Vagina (tissue), 2 donors: ENCODE data around the gene ATP6V0E1.

Source experiments
- POLR2AphosphoS5 ChIP-seq, 2 donors: sonication (generic); formaldehyde crosslinking; IDR thresholded peaks; one replicate each; pipeline ENCODE4 v1.9.0; 2017; ENCODE audit warnings: antibody characterized with exemption in 2 of 2, mild to moderate bottlenecking in 2 of 2, low read depth in 1 of 2; ENCODE audit not compliant: insufficient read depth in 1 of 2
- TF ChIP-seq, protein P1 (sequence below), 3 experiments: fragments of 450-650 bp in 2 of 3; fragments of 200-600 bp in 1 of 3; sonication (generic) in 1 of 3; IDR thresholded peaks; one replicate each; pipeline ENCODE4 v1.5.1; 2017 to 2019; ENCODE audit warnings: antibody characterized with exemption in 3 of 3, mild to moderate bottlenecking in 2 of 3, moderate library complexity in 2 of 3

DNA sequence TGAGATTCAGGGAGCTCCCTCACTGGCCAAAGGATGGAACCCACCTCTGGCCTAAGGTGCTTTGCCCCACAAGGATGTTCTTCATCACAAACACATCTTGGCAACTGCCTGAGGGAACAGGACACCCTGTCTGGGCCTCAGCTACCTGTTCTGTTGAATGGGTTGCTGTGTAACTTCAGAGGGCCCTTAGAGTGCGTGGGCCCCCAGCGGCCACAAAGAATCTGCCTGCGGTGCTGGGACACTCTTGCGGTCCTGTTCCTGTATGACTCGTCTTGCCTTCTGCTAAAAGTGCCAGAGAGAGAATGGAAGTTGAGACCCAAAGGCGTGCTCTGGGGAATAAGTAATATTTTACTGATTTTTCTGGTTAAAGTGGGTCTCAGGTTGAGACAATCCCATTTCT, 38.4 kb upstream of the ATP6V0E1 start:
- no peak for TF ChIP-seq POLR2AphosphoS5 (IDR thresholded peaks at IDR 0.05; ENCODE audit: insufficient read depth in 1 of 2, low read depth in 1 of 2)
- TF ChIP-seq, protein P1, sequence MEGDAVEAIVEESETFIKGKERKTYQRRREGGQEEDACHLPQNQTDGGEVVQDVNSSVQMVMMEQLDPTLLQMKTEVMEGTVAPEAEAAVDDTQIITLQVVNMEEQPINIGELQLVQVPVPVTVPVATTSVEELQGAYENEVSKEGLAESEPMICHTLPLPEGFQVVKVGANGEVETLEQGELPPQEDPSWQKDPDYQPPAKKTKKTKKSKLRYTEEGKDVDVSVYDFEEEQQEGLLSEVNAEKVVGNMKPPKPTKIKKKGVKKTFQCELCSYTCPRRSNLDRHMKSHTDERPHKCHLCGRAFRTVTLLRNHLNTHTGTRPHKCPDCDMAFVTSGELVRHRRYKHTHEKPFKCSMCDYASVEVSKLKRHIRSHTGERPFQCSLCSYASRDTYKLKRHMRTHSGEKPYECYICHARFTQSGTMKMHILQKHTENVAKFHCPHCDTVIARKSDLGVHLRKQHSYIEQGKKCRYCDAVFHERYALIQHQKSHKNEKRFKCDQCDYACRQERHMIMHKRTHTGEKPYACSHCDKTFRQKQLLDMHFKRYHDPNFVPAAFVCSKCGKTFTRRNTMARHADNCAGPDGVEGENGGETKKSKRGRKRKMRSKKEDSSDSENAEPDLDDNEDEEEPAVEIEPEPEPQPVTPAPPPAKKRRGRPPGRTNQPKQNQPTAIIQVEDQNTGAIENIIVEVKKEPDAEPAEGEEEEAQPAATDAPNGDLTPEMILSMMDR (IDR thresholded peaks at IDR 0.05) = no peak
